Measurements from ENCODE around the gene SSH2. TPM values are rescaled to one million over a fixed set of nuclear protein-coding genes. Genes with fewer than 3 reads are reported as not detected.
"Not testable (repeated sequence)": the region's sequence is repeated elsewhere in the genome, so short reads cannot be mapped to it uniquely, and the experiment has no call there.

The SSH2 gene
- total RNA-seq, 1 donor from 2014 or later = 74.8 TPM

DNA sequence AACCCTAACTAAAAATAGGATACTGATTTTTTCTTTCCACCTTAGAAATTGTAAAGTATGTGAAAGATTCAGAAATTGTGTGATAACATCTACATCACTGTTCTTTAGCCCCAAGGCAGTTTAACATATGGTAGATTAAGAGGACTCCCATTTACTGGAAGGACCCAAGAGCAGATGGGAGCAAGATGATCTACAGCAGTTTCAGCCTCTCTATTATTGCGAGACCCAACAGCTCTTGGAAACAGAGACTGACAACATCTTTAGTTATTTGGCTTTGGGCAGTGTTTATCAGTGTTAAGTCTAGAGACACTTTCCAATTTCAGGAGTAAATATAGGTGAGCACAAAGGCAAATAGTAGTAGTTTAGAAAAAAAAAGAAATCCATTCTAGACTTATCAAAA lies 182.4 kb downstream of the SSH2 start:
- no peak for DNase-seq (ENCODE audit: extremely low read depth, low read depth, low spot score)

DNA sequence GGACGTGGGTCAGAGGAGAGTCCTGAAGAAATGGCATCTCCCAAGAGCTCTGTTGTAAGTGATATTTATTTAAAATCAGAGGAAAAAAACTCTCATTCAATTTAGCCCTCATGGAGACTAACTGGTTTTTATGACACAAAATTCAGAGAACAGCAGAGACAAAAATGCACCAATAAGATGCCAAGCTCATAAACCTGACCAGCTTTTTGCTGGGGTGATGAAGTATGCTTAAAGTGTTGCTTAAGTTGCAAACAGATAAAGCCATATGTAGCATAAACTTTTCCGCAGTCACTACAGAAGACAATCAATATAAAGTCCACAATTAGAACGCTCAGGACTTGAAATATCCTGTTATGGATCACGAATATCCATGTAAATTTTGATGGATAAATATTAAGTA lies 183.4 kb downstream of the SSH2 start:
- DNase-seq (ENCODE audit: extremely low read depth, low read depth, low spot score) = no peak

DNA sequence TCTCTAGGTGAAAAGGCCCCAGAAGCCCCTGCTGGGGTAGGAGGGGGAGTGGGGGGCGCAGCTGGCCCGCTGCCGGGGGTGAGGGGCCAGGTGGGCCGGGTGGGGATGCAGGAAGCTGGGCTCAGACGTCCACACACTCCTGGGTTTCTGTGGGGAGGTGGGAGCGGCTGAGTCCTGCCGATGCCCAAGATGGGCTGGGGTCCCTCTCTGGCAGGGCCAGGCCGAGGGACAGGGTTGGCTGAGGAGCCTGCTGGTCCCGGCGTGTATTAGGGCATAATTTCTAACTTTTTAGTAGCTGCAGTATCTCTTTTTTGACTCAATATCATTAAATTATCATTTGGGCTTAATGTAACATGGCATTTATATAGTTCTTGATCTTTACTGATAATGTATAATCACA lies 185.9 kb downstream of the SSH2 start:
- DNase-seq (ENCODE audit: extremely low read depth, low read depth, low spot score) = no peak

DNA sequence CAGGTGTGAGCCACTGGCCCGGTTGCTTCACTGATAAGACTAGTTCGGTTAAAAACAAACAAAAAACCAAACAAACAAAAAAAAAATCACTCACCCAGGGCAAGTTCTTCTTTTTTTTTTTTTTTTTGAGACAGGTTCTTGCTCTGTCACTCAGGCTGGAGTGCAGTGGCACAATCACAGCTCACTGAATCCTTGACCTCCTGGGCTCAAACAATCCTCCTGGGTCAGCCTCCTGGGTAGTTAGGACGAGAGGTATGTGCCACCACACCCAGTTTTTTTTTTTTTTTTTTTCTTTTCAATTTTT lies 187.9 kb downstream of the SSH2 start:
- no peak for DNase-seq (ENCODE audit: extremely low read depth, low read depth, low spot score)

DNA sequence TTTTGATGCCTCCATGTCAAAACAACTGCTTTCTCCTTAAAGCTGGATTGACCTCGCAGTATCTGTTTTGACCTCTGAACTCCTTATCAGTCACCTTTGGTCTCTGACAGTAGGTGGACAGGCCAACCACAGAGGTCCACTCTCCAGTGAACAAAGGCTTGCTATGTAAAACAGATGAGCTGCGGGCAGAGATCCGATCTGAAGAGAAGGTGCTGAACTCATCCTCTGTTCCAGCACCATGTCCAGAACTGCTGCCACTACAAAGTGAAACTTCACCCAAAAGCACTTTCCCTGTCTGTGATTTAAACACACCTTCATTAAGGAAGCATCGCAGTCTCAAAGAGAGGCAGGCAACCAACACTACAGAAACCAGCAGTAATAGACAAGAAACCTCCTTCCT lies 190.0 kb downstream of the SSH2 start:
- no peak for DNase-seq (ENCODE audit: extremely low read depth, low read depth, low spot score)

GRCh38 chr17:29734640-29735039 lies 195.4 kb downstream of the SSH2 start:
- DNase-seq (ENCODE audit: extremely low read depth, low read depth, low spot score) = no peak

DNA sequence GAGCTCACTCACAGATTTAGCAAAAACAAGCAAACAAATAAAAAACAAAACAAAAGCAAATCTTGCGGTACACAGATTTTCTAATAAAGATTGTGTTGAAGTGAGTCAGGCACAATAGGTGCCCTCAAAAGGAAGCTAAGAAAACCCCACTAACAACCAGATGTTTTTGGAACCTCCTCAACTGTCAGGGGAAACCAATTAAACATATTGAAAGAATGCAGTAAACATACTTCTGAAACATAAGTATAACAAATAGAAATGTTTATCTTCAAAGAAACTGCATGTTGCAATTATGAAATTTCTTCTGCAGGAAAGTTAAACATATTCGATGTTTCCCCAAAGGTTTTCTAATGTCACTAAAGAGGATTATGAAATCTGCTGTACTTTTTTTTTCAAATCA lies 196.9 kb downstream of the SSH2 start:
- DNase-seq (ENCODE audit: extremely low read depth, low read depth, low spot score) = no peak

DNA sequence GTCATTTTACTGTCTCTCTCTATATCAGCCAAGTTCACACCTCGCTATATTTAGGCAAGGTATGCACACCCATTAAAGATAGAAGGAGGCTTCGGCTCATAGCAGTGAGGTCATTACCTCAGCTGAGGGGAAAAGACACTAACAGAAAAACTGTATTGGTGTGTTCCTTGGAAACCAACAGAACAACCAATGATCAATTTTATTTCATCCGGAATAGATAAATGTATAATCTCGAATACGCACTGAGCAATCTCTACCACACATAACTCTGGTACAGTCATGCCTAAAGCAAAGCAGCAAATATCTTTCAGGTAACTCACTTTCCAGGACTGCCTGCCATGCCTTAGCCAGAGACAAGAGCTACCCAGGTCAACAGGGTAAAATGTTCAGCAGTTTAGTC lies 197.4 kb downstream of the SSH2 start:
- DNase-seq (ENCODE audit: extremely low read depth, low read depth, low spot score) = no peak

GRCh38 chr17:29732209-29732608 lies 197.8 kb downstream of the SSH2 start:
- DNase-seq (ENCODE audit: extremely low read depth, low read depth, low spot score) = no peak

GRCh38 chr17:29731589-29731929 lies 198.5 kb downstream of the SSH2 start:
- no peak for DNase-seq (ENCODE audit: extremely low read depth, low read depth, low spot score)

- DNase-seq (ENCODE audit: extremely low read depth, low read depth, low spot score) = no peak
Measured at GRCh38 chr17:29728490-29728889, 201.5 kb downstream of the SSH2 start.

DNA sequence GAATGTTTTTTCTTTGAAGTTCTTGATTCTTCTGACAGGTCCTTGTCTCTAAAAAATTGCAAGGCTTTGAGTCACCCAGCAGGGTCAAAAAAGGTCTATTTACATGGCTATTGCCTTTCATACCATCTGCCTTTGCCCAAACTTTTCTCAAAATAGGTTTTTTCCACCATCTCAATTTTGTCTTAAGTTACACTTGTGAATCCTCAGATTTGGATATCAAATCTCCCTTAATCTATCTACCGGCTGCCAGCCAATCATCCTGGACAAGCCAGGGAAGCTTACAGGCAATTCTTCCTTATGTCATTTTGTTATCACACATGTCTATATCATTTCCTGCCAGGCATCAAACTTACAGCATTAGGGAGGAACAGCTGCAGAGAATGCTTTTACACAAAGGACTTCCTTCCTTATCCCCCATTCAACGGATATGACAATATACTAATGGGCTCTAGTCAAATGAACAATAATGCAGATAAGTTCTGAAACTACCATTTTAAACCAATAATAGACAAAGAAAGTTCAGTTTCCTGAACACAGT lies 203.2 kb downstream of the SSH2 start:
- peak; percentile 84 for DNase-seq (ENCODE audit: extremely low read depth, low read depth, low spot score)

DNA sequence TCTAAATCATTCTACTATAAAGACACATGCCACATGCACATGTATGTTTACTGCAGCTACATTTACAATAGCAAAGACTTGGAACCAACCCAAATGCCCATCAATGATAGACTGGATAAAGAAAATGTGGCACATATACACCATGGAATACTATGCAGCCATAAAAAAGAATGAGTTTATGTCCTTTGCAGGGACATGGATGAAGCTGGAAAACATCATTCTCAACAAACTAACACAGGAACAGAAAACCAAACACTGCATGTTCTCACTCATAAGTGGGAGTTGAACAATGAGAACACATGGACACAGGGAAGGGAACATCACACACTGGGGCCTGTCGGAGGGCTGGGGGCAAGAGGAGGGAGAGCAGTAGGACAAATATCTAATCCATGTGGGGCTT lies 204.6 kb downstream of the SSH2 start:
- not testable (repeated sequence) for DNase-seq (ENCODE audit: extremely low read depth, low read depth, low spot score)

DNA sequence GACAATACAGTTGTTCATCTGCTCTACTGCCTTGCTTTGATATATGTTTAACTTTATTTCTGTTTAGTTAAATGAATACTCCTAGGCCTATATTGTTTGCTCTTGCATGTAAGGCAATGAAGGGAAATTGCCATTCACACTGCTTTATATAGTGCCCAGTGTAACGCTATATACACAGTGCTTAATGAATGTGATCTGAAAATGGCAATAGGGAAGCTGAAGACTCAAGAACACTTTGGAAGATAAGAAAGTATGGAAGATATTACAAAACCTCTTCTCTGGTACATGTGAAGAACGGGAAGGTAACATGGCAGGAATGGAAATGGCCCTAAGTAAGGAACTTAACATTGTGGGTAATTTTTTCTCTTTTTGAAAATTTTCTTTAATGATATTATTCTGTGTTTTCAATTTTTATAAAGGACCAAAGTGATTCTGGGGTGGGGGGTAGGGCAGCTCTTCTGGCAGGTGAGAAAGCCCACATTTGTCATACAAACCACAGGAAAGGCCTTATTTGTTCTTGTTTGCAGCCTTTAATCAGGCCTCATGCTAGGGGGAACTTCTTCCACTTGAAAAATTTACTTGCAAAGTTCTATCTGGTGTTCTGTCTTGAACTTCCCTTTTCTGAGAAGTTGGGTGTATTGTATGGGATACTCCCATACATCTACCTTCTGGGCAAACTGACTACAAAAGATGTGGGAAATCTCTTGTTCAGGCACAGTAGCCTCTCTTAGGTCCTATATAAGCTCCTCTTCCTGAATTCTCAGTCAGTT lies 206.6 kb downstream of the SSH2 start:
- DNase-seq (ENCODE audit: extremely low read depth, low read depth, low spot score) = no peak

GRCh38 chr17:29722411-29723198 lies 207.4 kb downstream of the SSH2 start:
- no peak for DNase-seq (ENCODE audit: extremely low read depth, low read depth, low spot score)

DNA sequence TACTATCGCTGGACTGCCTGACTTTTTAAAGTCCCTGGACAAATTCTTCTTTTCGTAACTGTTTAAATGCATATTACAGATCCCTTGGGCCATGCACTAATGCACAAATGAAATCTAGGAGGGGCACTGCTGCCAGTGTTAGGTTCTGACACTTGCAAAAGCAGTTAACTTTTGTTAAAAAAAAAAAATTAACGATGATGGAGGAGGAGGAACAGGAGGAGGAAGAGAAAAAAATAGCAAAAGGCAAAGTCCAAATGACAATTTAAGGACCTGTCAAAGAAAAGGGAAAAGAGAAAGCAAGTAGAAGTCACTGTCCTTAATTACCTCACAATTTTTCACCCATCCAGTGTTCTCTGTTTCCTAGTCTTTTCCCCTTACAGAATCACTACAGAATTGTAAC lies 209.5 kb downstream of the SSH2 start:
- no peak for DNase-seq (ENCODE audit: extremely low read depth, low read depth, low spot score)

DNA sequence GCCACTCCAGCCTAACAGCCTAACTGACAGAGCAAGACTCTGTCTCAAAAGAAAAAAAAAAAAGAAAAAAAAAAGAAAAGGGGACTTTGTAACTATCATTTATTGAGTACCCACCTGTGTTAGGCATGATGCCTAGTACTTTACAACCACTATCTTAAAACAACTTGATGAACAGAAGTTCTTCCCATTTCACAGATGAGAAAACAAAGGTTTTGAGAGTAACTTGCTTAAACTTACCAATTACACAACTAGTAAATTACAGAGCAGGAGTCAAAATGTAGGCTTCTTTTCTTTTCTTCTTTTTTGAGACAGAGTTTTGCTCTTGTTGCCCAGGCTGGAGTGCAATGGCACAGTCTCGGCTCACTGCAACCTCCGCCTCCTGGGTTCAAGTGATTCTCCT lies 210.6 kb downstream of the SSH2 start:
- no peak for DNase-seq (ENCODE audit: extremely low read depth, low read depth, low spot score)

- DNase-seq (ENCODE audit: extremely low read depth, low read depth, low spot score) = no peak
Measured at GRCh38 chr17:29718446-29719039, 211.5 kb downstream of the SSH2 start.

DNA sequence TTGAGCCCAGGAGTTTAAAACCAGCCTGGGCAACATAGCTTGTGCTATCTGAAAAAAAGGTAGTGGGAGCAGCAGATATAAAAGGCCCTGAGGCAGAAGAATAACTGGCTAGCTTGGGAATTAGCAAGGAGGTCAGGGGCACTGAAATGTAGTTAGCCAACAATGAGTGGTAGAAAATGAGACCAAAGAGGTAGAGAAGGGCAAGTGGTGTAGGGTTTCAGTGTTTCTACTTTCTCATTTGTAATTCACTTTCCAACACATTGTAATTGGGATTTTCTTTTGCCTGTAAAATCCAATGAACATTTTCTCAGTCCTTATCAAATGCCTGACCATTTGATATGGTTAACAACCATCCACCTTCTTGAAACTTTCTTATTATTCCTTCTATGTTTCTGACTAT lies 212.2 kb downstream of the SSH2 start:
- DNase-seq (ENCODE audit: extremely low read depth, low read depth, low spot score) = no peak

GRCh38 chr17:29716566-29716965 lies 213.5 kb downstream of the SSH2 start:
- no peak for DNase-seq (ENCODE audit: extremely low read depth, low read depth, low spot score)

DNA sequence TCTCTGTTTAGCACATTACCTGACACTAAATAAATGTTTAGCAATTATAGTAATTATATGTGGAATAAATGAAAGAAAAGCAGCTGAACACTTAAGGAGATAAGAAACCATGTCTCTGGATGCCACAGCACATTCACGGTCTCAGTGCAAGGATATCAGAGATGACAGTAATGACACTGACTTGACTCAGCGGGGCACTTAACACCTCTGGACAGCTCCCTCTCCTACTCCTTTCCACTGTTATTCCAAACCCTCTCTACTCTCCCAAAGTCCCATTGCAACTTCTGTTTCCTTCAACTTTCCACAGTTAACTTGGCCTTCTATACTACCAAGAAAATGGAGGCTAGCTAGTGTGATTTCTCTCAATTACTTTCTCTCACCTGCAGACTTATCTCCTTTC lies 214.3 kb downstream of the SSH2 start:
- DNase-seq (ENCODE audit: extremely low read depth, low read depth, low spot score) = no peak

GRCh38 chr17:29714146-29714545 lies 215.9 kb downstream of the SSH2 start:
- DNase-seq (ENCODE audit: extremely low read depth, low read depth, low spot score) = no peak
